Measurements from ENCODE around the gene NR4A3. TPM values are rescaled to one million over a fixed set of nuclear protein-coding genes. Genes with fewer than 3 reads are reported as not detected.

Gene NR4A3
- total and polyA plus RNA-seq, 2 of the 13 experiments (the other 11 are each of a cell fraction or from before 2014, with no cell fraction given) = 0.02 to 0.09 TPM

DNA sequence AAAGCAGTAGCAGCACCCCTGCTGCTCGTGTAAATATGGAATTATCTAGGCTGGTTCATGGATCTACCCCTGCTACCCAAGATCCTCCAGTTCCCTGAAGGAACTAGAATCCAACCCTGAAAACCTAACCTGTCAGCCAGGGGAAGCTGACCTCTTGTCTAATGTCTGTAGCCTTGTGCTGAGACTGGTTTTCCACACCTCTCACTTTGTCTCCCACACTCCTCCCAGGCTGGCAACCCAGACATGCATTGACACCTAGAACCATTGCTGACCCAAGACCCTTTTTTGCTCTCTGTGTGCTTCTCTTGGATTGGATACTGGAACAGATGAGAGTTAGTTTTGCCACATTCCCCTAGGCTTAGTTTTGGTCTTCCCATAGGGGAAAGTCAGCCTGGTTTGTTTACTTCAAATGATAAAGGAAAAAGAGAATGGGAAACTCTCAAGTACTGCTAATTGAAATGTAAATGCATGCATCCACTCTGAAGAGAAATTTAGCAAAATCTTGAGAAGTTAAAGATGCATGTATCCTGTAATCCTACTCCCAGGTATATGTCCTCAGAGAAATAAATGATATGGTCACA lies 36.6 kb upstream of the NR4A3 start:
- Histone ChIP-seq H3K4me2 (ENCODE audit: low read depth, low read length) (no peak overlapping the region), H3K4me1 (ENCODE audit: insufficient read depth, low read length) (no peaks in the 10 kb centered on the region), H3K4me3 (replicated peaks in 1 of 3; ENCODE audit: insufficient read depth in 1 of 3, low read depth in 2 of 3, low read length in 3 of 3) (no peak overlapping the region), H3K27me3 (ENCODE audit: control insufficient read depth in 1 of 2, insufficient read depth in 2 of 2, low read length in 2 of 2) (no peaks in the 10 kb centered on the region), H2AFZ (ENCODE audit: low read length) (no peak overlapping the region), H3K36me3 (replicated peaks in 1 of 2; ENCODE audit: control insufficient read depth in 1 of 2, insufficient read depth in 2 of 2, low read length in 2 of 2) (no peaks in the 10 kb centered on the region), H4K20me1 (ENCODE audit: insufficient read depth, low read length) (no peaks in the 10 kb centered on the region), H3K27ac (ENCODE audit: extremely low read length, insufficient read depth, low read length) (no peak overlapping the region), H3K9ac (ENCODE audit: insufficient read depth, low read depth, low read length) (no peak overlapping the region), H3K79me2 (ENCODE audit: insufficient read depth, low read length) (no peaks in the 10 kb centered on the region), H3K9me3 (ENCODE audit: low read length) (no peaks in the 10 kb centered on the region)
- ATAC-seq (no peak), DNase-seq (ENCODE audit: low spot score) (no peak), FAIRE-seq (no peak)
- POLR2A ChIA-PET = no interaction called here
- TF ChIP-seq ZKSCAN5 (CRISPR knock-in tag; IDR thresholded peaks at IDR 0.05) = no peak
- no peak for TF ChIP-seq PAF1 (CRISPR knock-in tag; IDR thresholded peaks at IDR 0.05)
- TF ChIP-seq AFF4 (CRISPR knock-in tag; IDR thresholded peaks at IDR 0.05) = no peak
- TF ChIP-seq ZNF562 (CRISPR knock-in tag; IDR thresholded peaks at IDR 0.05; ENCODE audit: borderline replicate concordance) = no peak
- in situ Hi-C loops (cut with HindIII; ENCODE audit: extremely low pct_ligation_motif_present, low pct_unique_long_range_greater_than_20kb) (no loop called here), intact Hi-C loops (cut with micrococcal nuclease; ENCODE audit: unreplicated experiment) (no loop called here)
- no TSS peak for BruUV-seq (replicated peaks)
- CTCF ChIA-PET (ENCODE audit: low intra/inter-chr PET ratio, low total read pairs) = no interaction called here
- 0% methylated on average over 1 of the region's 1 CpG for WGBS (ENCODE audit: low lambda C conversion rate)

DNA sequence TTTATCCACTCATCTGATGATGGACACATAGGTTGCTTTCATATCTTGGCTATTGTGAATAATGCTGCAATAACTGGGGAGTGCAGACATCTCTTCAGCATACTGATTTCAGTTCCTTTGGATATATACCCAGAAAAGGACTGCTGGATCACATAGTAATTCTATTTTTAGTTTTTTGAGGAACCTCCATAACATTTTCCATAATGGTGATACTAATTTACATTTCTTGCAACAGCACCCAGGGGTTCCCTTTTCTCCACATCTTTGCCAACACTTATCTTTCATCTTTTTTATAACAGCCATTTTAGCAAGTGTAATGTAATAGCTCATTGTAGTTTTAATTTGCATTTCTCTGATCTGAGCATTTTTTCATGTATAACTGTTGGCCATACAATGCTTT lies 34.1 kb upstream of the NR4A3 start:
- in situ Hi-C loops (cut with HindIII; ENCODE audit: extremely low pct_ligation_motif_present, low pct_unique_long_range_greater_than_20kb) = no loop called here
- Histone ChIP-seq H3K27me3 (ENCODE audit: control insufficient read depth in 1 of 2, insufficient read depth in 2 of 2, low read length in 2 of 2) (no peaks in the 10 kb centered on the region), H3K4me1 (ENCODE audit: insufficient read depth, low read length) (no peaks in the 10 kb centered on the region), H3K4me2 (ENCODE audit: low read depth, low read length) (no peak overlapping the region), H3K79me2 (ENCODE audit: insufficient read depth, low read length) (no peaks in the 10 kb centered on the region), H3K9me3 (ENCODE audit: low read length) (no peaks in the 10 kb centered on the region), H3K4me3 (replicated peaks in 1 of 3; ENCODE audit: insufficient read depth in 1 of 3, low read depth in 2 of 3, low read length in 3 of 3) (no peak overlapping the region), H3K9ac (ENCODE audit: insufficient read depth, low read depth, low read length) (no peak overlapping the region), H3K27ac (ENCODE audit: extremely low read length, insufficient read depth, low read length) (no peak overlapping the region), H3K36me3 (replicated peaks in 1 of 2; ENCODE audit: control insufficient read depth in 1 of 2, insufficient read depth in 2 of 2, low read length in 2 of 2) (no peaks in the 10 kb centered on the region), H4K20me1 (ENCODE audit: insufficient read depth, low read length) (no peaks in the 10 kb centered on the region), H2AFZ (ENCODE audit: low read length) (no peak overlapping the region)
- ATAC-seq (no peak), DNase-seq (ENCODE audit: low spot score) (no peak), FAIRE-seq (no peak)
- intact Hi-C loops (cut with micrococcal nuclease; ENCODE audit: unreplicated experiment) = no loop called here
- no TSS peak for BruUV-seq (replicated peaks)
- TF ChIP-seq FUBP1 (CRISPR knock-in tag; IDR thresholded peaks at IDR 0.05; ENCODE audit: borderline replicate concordance) (no peak), HIVEP1 (CRISPR knock-in tag; IDR thresholded peaks at IDR 0.05) (no peak), FOXO1 (CRISPR knock-in tag; IDR thresholded peaks at IDR 0.05) (no peak)
- POLR2A ChIA-PET = no interaction called here
- CTCF ChIA-PET (ENCODE audit: low intra/inter-chr PET ratio, low total read pairs) = no interaction called here

Measured in HepG2 (cell line).